Measurements from ENCODE around the gene ABCD4.

GRCh38 chr14:74281069-74281468, 21.7 kb downstream of the ABCD4 start:
- TF ChIP-seq POLR2A (IDR thresholded peaks at IDR 0.05), result no peak
- no peak for TF ChIP-seq CTCF (IDR thresholded peaks at IDR 0.05)

Data from thyroid gland (tissue), 4 donors.